Esophagus muscularis mucosa (tissue), 3 donors: ENCODE measurements around the gene PDE6D.

Experiments
- CTCF ChIP-seq, 3 experiments: fragments of 200-600 bp in 2 of 3; fragments of 450-650 bp in 1 of 3; sonication (generic) in 2 of 3; IDR thresholded peaks; one replicate each; pipeline ENCODE4 v1.5.1; 2017 to 2019; ENCODE audit warnings: antibody characterized with exemption in 3 of 3, mild to moderate bottlenecking in 2 of 3, moderate library complexity in 1 of 3
- POLR2A ChIP-seq: fragments of 450-650 bp; IDR thresholded peaks from one replicate; pipeline ENCODE4 v1.6.1; 2017; ENCODE audit warnings: antibody characterized with exemption, moderate library complexity, mild to moderate bottlenecking, low read depth
- POLR2AphosphoS5 ChIP-seq, 2 donors: sonication (generic); formaldehyde crosslinking; IDR thresholded peaks; one replicate each; pipeline ENCODE4 v1.6.1; 2017; ENCODE audit warnings: antibody characterized with exemption in 2 of 2

GRCh38 chr2:231714639-231715498 lies 66.2 kb downstream of the PDE6D start:
- TF ChIP-seq CTCF (IDR thresholded peaks at IDR 0.05) (peak; percentile 88 to 93 (median 89)), POLR2AphosphoS5 (IDR thresholded peaks at IDR 0.05) (peak in 1 of 2 donors; percentile 36), POLR2A (no peak)
